CD8-positive, alpha-beta memory T cell (primary cell): ENCODE data around the gene SMIM14. TPM values are rescaled to one million over a fixed set of nuclear protein-coding genes. Genes with fewer than 3 reads are reported as not detected.
A peak's percentile ranks its signal among the peaks of the same experiment; 100 is the strongest.
"Not testable (repeated sequence)": the region's sequence is repeated elsewhere in the genome, so short reads cannot be mapped to it uniquely, and the experiment has no call there.

ENCODE experiments used
- CTCF ChIA-PET: fragments of 350-600 bp; sonication (Branson Sonifier 250); formaldehyde crosslinking; loops from one replicate; lab custom pipeline; 2021; ENCODE audit warnings: antibody characterized with exemption; lab: Charles Lee
- POLR2A ChIA-PET: fragments of 350-600 bp; sonication (Branson Sonifier 250); formaldehyde crosslinking; loops from one replicate; lab custom pipeline; 2021; ENCODE audit warnings: antibody characterized with exemption; lab: Charles Lee
- DNase-seq, 5 donors: peaks; one replicate each; pipeline versions ENCODE4 v3.0.0 to v3.0.0-alpha.2; 2020 to 2022; ENCODE audit warnings: mixed read lengths in 1 of 5
- H3K27ac ChIP-seq: one replicate; pipeline ENCODE4 v1.7.0; 2013; ENCODE audit warnings: low read depth, mild to moderate bottlenecking, low read length, moderate library complexity
- H3K27me3 ChIP-seq: 2 replicates; pipeline ENCODE4 v1.7.0; 2013; ENCODE audit warnings: low read length, mild to moderate bottlenecking; ENCODE audit not compliant: insufficient read depth, poor library complexity, severe bottlenecking
- H3K36me3 ChIP-seq: 2 replicates; pipeline ENCODE4 v1.7.0; 2013; ENCODE audit warnings: mild to moderate bottlenecking, low read length, moderate library complexity; ENCODE audit not compliant: insufficient read depth
- H3K4me1 ChIP-seq: 2 replicates; pipeline ENCODE4 v1.7.0; 2013; ENCODE audit warnings: mild to moderate bottlenecking, low read length, moderate library complexity; ENCODE audit not compliant: insufficient read depth
- H3K4me3 ChIP-seq: 2 replicates; pipeline ENCODE4 v1.7.0; 2013; ENCODE audit warnings: mild to moderate bottlenecking, low read length
- H3K9me3 ChIP-seq: 2 replicates; pipeline ENCODE4 v1.7.0; 2013; ENCODE audit warnings: mild to moderate bottlenecking, low read length
- H3K27ac Mint-ChIP-seq, 8 donors: one replicate each; pipeline ENCODE4 v1.8.0; 2020 to 2021; ENCODE audit warnings: mixed read lengths in 8 of 8, mild to moderate bottlenecking in 6 of 8, inconsistent platforms in 3 of 8, moderate library complexity in 3 of 8
- H3K27me3 Mint-ChIP-seq, 2 donors: one replicate each; pipeline ENCODE4 v1.8.0; 2020 to 2021; ENCODE audit warnings: mixed read lengths in 2 of 2, mild to moderate bottlenecking in 1 of 2, moderate library complexity in 1 of 2
- H3K36me3 Mint-ChIP-seq, 3 donors: one replicate each; pipeline ENCODE4 v1.8.0; 2020 to 2021; ENCODE audit warnings: mixed read lengths in 3 of 3, inconsistent platforms in 1 of 3, mild to moderate bottlenecking in 1 of 3
- H3K4me1 Mint-ChIP-seq, 3 donors: one replicate each; pipeline ENCODE4 v1.8.0; 2020 to 2021; ENCODE audit warnings: mixed read lengths in 3 of 3, inconsistent platforms in 1 of 3, mild to moderate bottlenecking in 1 of 3
- H3K4me3 Mint-ChIP-seq, 7 donors: one replicate each; pipeline ENCODE4 v1.8.0; 2020 to 2021; ENCODE audit warnings: mixed read lengths in 7 of 7, mild to moderate bottlenecking in 6 of 7, moderate library complexity in 4 of 7, inconsistent platforms in 2 of 7
- H3K9me3 Mint-ChIP-seq, 5 donors: one replicate each; pipeline ENCODE4 v1.8.0; 2020 to 2022; ENCODE audit warnings: mixed read lengths in 5 of 5, mild to moderate bottlenecking in 3 of 5, moderate library complexity in 2 of 5, inconsistent platforms in 1 of 5
- polyA plus RNA-seq: library from polyadenylated mRNA; unstranded; fragments of 300-500 nt; fragmentation: Illumina TruSeq; gene quantifications from one replicate; pipeline ENCODE4 v1.2.3, GENCODE V29; 2021
- total RNA-seq, 2 experiments: library from RNA; stranded (reverse); gene quantifications; one replicate each; pipeline ENCODE4 v1.2.3, GENCODE V29; 2021

SMIM14 gene
- total and polyA plus RNA-seq, 3 experiments from 2014 or later = 2.2 to 46.4 (median 2.2) TPM

- Histone ChIP-seq H3K4me1 (no peaks in the 10 kb centered on the region), H3K27me3 (no peaks in the 10 kb centered on the region), H3K36me3 (no peaks in the 10 kb centered on the region), H3K4me3 (no peak overlapping the region), H3K9me3 (no peaks in the 10 kb centered on the region), H3K27ac (no peak overlapping the region)
- ChIA-PET POLR2A (interaction anchor here (0.6 kb wide), 1 partner anchor 149 kb away, joined by 3 read pairs; no protein-coding TSS in a partner anchor), CTCF (no interaction called here)
- no peaks in the 10 kb centered on the region for H3K4me1 Mint-ChIP-seq
- H3K36me3 Mint-ChIP-seq = peaks cover 8 to 29% (median 8%) of the 10 kb centered on the region in 3 donors
- no peaks in the 10 kb centered on the region for H3K9me3 Mint-ChIP-seq
- no peak overlapping the region for H3K4me3 Mint-ChIP-seq
- no peaks in the 10 kb centered on the region for H3K27me3 Mint-ChIP-seq
- H3K27ac Mint-ChIP-seq = peak overlapping the region in 2 of 8 donors; percentile 43 to 44
- DNase-seq = no peak
Measured at GRCh38 chr4:39555472-39555871, 83.2 kb downstream of the SMIM14 start.

GRCh38 chr4:39548425-39549067 is 90.1 kb downstream of the SMIM14 start:
- no peaks in the 10 kb centered on the region for H3K36me3 ChIP-seq
- H3K27me3 Mint-ChIP-seq = no peaks in the 10 kb centered on the region
- no peaks in the 10 kb centered on the region for H3K27me3 ChIP-seq
- H3K4me3 Mint-ChIP-seq = no peak overlapping the region
- no peaks in the 10 kb centered on the region for H3K4me1 ChIP-seq
- H3K36me3 Mint-ChIP-seq = peaks cover 3 to 5% (median 5%) of the 10 kb centered on the region in 3 donors
- ChIA-PET POLR2A (no interaction called here), CTCF (no interaction called here)
- no peak overlapping the region for H3K27ac ChIP-seq
- no peaks in the 10 kb centered on the region for H3K9me3 ChIP-seq
- no peak overlapping the region for H3K4me3 ChIP-seq
- DNase-seq = no peak
- H3K9me3 Mint-ChIP-seq = no peaks in the 10 kb centered on the region
- H3K4me1 Mint-ChIP-seq = no peaks in the 10 kb centered on the region
- no peak overlapping the region for H3K27ac Mint-ChIP-seq

GRCh38 chr4:39544580-39545315 is 93.9 kb downstream of the SMIM14 start:
- Mint-ChIP-seq H3K36me3 (no peaks in the 10 kb centered on the region), H3K27me3 (no peaks in the 10 kb centered on the region), H3K4me1 (no peaks in the 10 kb centered on the region), H3K27ac (no peak overlapping the region), H3K9me3 (no peaks in the 10 kb centered on the region), H3K4me3 (no peak overlapping the region)
- ChIA-PET CTCF (no interaction called here), POLR2A (no interaction called here)
- DNase-seq = no peak
- Histone ChIP-seq H3K4me1 (no peaks in the 10 kb centered on the region), H3K9me3 (no peaks in the 10 kb centered on the region), H3K36me3 (no peaks in the 10 kb centered on the region), H3K4me3 (no peak overlapping the region), H3K27me3 (no peaks in the 10 kb centered on the region), H3K27ac (no peak overlapping the region)

GRCh38 chr4:39544080-39544479 is 94.6 kb downstream of the SMIM14 start:
- H3K9me3 ChIP-seq, H3K27ac ChIP-seq, H3K4me1 ChIP-seq, H3K27me3 Mint-ChIP-seq, POLR2A ChIA-PET, H3K9me3 Mint-ChIP-seq, H3K36me3 Mint-ChIP-seq, H3K4me1 Mint-ChIP-seq, H3K27me3 ChIP-seq, CTCF ChIA-PET, H3K4me3 ChIP-seq, DNase-seq, H3K36me3 ChIP-seq, H3K27ac Mint-ChIP-seq: not testable (repeated sequence)
- peak overlapping the region in 1 of 7 donors; percentile 77 for H3K4me3 Mint-ChIP-seq

GRCh38 chr4:39543034-39543433 is 95.6 kb downstream of the SMIM14 start:
- DNase-seq = no peak
- Mint-ChIP-seq H3K27me3 (no peaks in the 10 kb centered on the region), H3K9me3 (no peaks in the 10 kb centered on the region), H3K4me3 (no peak overlapping the region), H3K27ac (no peak overlapping the region), H3K4me1 (no peaks in the 10 kb centered on the region), H3K36me3 (no peaks in the 10 kb centered on the region)
- ChIA-PET CTCF (no interaction called here), POLR2A (no interaction called here)
- H3K4me1 ChIP-seq = no peaks in the 10 kb centered on the region
- no peaks in the 10 kb centered on the region for H3K36me3 ChIP-seq
- H3K27me3 ChIP-seq = no peaks in the 10 kb centered on the region
- H3K27ac ChIP-seq = no peak overlapping the region
- no peak overlapping the region for H3K4me3 ChIP-seq
- H3K9me3 ChIP-seq = no peaks in the 10 kb centered on the region

GRCh38 chr4:39542611-39543012 is 96.1 kb downstream of the SMIM14 start:
- H3K27ac ChIP-seq = no peak overlapping the region
- Mint-ChIP-seq H3K9me3 (no peaks in the 10 kb centered on the region), H3K4me1 (no peaks in the 10 kb centered on the region), H3K27me3 (no peaks in the 10 kb centered on the region), H3K4me3 (no peak overlapping the region), H3K36me3 (no peaks in the 10 kb centered on the region), H3K27ac (no peak overlapping the region)
- ChIA-PET POLR2A (interaction anchor here (0.7 kb wide), 1 partner anchor 15 kb away, joined by 3 read pairs; the partner anchor contains the start of gene UGDH), CTCF (no interaction called here)
- no peaks in the 10 kb centered on the region for H3K9me3 ChIP-seq
- no peaks in the 10 kb centered on the region for H3K4me1 ChIP-seq
- no peak overlapping the region for H3K4me3 ChIP-seq
- DNase-seq = no peak
- H3K36me3 ChIP-seq = no peaks in the 10 kb centered on the region
- no peaks in the 10 kb centered on the region for H3K27me3 ChIP-seq

GRCh38 chr4:39541987-39542610 is 96.6 kb downstream of the SMIM14 start:
- CTCF ChIA-PET = no interaction called here

GRCh38 chr4:39539089-39539611 is 99.5 kb downstream of the SMIM14 start:
- no peak overlapping the region for H3K4me3 ChIP-seq
- H3K36me3 ChIP-seq = no peaks in the 10 kb centered on the region
- no peaks in the 10 kb centered on the region for H3K4me1 Mint-ChIP-seq
- H3K27me3 Mint-ChIP-seq = no peaks in the 10 kb centered on the region
- no peaks in the 10 kb centered on the region for H3K9me3 ChIP-seq
- no peak overlapping the region for H3K27ac Mint-ChIP-seq
- H3K9me3 Mint-ChIP-seq = no peaks in the 10 kb centered on the region
- H3K4me3 Mint-ChIP-seq = no peak overlapping the region
- POLR2A ChIA-PET = no interaction called here
- no peaks in the 10 kb centered on the region for H3K27me3 ChIP-seq
- CTCF ChIA-PET = no interaction called here
- DNase-seq = no peak
- H3K27ac ChIP-seq = no peak overlapping the region
- H3K4me1 ChIP-seq = no peaks in the 10 kb centered on the region
- peaks cover 0 to 4% (median 3%) of the 10 kb centered on the region in 3 donors for H3K36me3 Mint-ChIP-seq

More at GRCh38 chr4:39541987-39542610, 96.6 kb downstream of the SMIM14 start:
- Histone ChIP-seq H3K36me3 (no peaks in the 10 kb centered on the region), H3K9me3 (no peaks in the 10 kb centered on the region), H3K4me1 (no peaks in the 10 kb centered on the region), H3K27ac (no peak overlapping the region), H3K27me3 (no peaks in the 10 kb centered on the region), H3K4me3 (no peak overlapping the region)
- no peaks in the 10 kb centered on the region for H3K4me1 Mint-ChIP-seq
- H3K9me3 Mint-ChIP-seq = no peaks in the 10 kb centered on the region
- DNase-seq = no peak
- H3K4me3 Mint-ChIP-seq = no peak overlapping the region
- POLR2A ChIA-PET = interaction anchor here (0.7 kb wide), 1 partner anchor 15 kb away, joined by 3 read pairs; the partner anchor contains the start of gene UGDH
- H3K36me3 Mint-ChIP-seq = no peaks in the 10 kb centered on the region
- H3K27me3 Mint-ChIP-seq = no peaks in the 10 kb centered on the region
- H3K27ac Mint-ChIP-seq = no peak overlapping the region
